Nephron progenitor cell (in vitro differentiated cells): ENCODE data around the gene CCN6.

Experiments used
- DNase-seq: peaks from one replicate; pipeline ENCODE4 v3.0.0; 2021
- H3K27ac Mint-ChIP-seq: 2 replicates; pipeline ENCODE4 v1.8.0; 2021; ENCODE audit warnings: mild to moderate bottlenecking, moderate library complexity, mixed read lengths
- H3K27me3 Mint-ChIP-seq: 2 replicates; pipeline ENCODE4 v1.8.0; 2021; ENCODE audit warnings: mild to moderate bottlenecking, low read depth, mixed read lengths; ENCODE audit not compliant: poor library complexity
- H3K36me3 Mint-ChIP-seq: 2 replicates; pipeline ENCODE4 v1.8.0; 2021; ENCODE audit warnings: low read depth, mixed read lengths
- H3K4me1 Mint-ChIP-seq: 2 replicates; pipeline ENCODE4 v1.8.0; 2021; ENCODE audit warnings: mixed read lengths
- H3K4me3 Mint-ChIP-seq: 2 replicates; pipeline ENCODE4 v1.8.0; 2021; ENCODE audit warnings: mild to moderate bottlenecking, moderate library complexity, mixed read lengths
- H3K9me3 Mint-ChIP-seq: 2 replicates; pipeline ENCODE4 v1.8.0; 2021; ENCODE audit warnings: mild to moderate bottlenecking, moderate library complexity, mixed read lengths
- TF ChIP-seq, protein P1 (sequence below): fragments of 200-600 bp; sonication (generic); IDR thresholded peaks from 2 replicates; pipeline ENCODE4 v1.5.0; 2021; ENCODE audit warnings: antibody characterized with exemption

CCN6 gene

GRCh38 chr6:112024464-112024863, 29.4 kb upstream of the CCN6 start:
- peaks cover 23% of the 10 kb centered on the region for H3K9me3 Mint-ChIP-seq
- DNase-seq, result no peak
- H3K4me1 Mint-ChIP-seq, result peaks cover 70% of the 10 kb centered on the region
- H3K27me3 Mint-ChIP-seq, result no peaks in the 10 kb centered on the region
- no peak overlapping the region for H3K4me3 Mint-ChIP-seq
- no peak overlapping the region for H3K27ac Mint-ChIP-seq
- TF ChIP-seq, protein P1, sequence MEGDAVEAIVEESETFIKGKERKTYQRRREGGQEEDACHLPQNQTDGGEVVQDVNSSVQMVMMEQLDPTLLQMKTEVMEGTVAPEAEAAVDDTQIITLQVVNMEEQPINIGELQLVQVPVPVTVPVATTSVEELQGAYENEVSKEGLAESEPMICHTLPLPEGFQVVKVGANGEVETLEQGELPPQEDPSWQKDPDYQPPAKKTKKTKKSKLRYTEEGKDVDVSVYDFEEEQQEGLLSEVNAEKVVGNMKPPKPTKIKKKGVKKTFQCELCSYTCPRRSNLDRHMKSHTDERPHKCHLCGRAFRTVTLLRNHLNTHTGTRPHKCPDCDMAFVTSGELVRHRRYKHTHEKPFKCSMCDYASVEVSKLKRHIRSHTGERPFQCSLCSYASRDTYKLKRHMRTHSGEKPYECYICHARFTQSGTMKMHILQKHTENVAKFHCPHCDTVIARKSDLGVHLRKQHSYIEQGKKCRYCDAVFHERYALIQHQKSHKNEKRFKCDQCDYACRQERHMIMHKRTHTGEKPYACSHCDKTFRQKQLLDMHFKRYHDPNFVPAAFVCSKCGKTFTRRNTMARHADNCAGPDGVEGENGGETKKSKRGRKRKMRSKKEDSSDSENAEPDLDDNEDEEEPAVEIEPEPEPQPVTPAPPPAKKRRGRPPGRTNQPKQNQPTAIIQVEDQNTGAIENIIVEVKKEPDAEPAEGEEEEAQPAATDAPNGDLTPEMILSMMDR, result no peak
- H3K36me3 Mint-ChIP-seq, result peaks cover 15% of the 10 kb centered on the region

DNA sequence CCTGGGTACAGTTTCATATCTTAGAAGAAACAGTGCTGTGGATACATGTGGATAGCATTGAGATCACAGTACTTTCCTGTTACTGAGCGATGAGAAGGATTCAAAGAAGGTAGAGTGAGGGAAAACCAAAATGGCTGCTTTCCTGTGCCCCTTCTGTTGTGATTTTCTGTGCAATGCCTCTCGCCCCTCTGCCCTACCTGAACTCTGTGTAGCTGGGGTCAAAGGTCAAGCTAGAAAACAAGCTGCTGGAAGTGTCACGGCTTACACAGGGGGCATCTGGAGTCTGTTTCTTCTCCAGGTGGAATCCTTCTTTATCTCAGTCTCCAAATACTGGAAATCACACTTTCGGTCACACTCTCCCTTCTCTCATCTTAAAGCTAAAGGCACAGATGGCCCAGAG, 27.0 kb upstream of the CCN6 start:
- H3K36me3 Mint-ChIP-seq, result peaks cover 15% of the 10 kb centered on the region
- H3K4me1 Mint-ChIP-seq, result peaks cover 62% of the 10 kb centered on the region
- H3K9me3 Mint-ChIP-seq, result peaks cover 23% of the 10 kb centered on the region
- no peak for DNase-seq
- no peaks in the 10 kb centered on the region for H3K27me3 Mint-ChIP-seq
- H3K4me3 Mint-ChIP-seq, result no peak overlapping the region
- TF ChIP-seq, protein P1, result no peak
- H3K27ac Mint-ChIP-seq, result peak overlapping the region; percentile 80

GRCh38 chr6:112027942-112028674, 25.8 kb upstream of the CCN6 start:
- H3K9me3 Mint-ChIP-seq, result peaks cover 22% of the 10 kb centered on the region
- peaks cover 15% of the 10 kb centered on the region for H3K36me3 Mint-ChIP-seq
- peaks cover 5% of the 10 kb centered on the region for H3K27me3 Mint-ChIP-seq
- H3K4me3 Mint-ChIP-seq, result no peak overlapping the region
- DNase-seq, result no peak
- H3K4me1 Mint-ChIP-seq, result peaks cover 60% of the 10 kb centered on the region
- TF ChIP-seq, protein P1, result no peak
- H3K27ac Mint-ChIP-seq, result peak overlapping the region; percentile 26

DNA sequence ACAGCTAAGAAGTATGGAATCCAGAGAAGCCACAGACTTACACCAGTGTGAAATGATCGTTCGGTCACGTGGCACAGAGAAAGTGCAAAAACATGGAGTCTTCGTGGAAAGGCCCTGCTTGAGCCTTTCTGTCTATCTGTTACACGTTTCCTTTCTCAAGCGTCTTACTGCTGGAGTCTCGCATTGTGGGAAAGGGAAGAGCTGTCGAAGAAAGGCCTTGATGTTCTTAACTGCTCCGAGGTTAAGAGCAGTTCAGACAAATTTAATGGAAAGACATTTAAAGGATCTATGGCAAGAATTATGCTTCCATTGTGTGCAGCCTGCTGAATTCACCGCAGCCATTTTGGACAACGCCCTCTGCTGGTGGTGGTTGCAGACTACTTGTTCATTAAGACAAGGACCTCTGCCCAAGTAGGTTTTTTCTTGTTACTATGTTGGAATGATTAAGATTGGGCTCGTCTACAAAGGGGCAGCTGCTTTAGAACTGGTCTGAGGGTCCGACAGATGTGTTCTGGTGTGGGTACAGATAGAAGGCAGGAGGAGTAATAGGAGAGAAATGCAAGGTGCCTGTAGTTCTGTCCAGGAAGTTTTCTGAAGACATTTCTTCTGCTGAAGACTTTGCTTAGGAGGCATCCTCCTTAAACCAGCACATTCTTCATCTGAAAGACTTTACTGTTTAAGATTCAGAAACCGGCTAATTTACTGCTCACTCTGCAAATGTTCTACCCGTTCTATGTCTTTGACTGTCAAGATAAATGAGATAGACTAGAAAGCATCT, 24.7 kb upstream of the CCN6 start:
- TF ChIP-seq, protein P1, result peak; percentile 55
- Mint-ChIP-seq H3K36me3 (peaks cover 6% of the 10 kb centered on the region), H3K27ac (peak overlapping the region; percentile 64), H3K4me3 (no peak overlapping the region), H3K9me3 (peaks cover 11% of the 10 kb centered on the region), H3K4me1 (peaks cover 60% of the 10 kb centered on the region), H3K27me3 (peaks cover 5% of the 10 kb centered on the region)
- DNase-seq, result peak; percentile 75

DNA sequence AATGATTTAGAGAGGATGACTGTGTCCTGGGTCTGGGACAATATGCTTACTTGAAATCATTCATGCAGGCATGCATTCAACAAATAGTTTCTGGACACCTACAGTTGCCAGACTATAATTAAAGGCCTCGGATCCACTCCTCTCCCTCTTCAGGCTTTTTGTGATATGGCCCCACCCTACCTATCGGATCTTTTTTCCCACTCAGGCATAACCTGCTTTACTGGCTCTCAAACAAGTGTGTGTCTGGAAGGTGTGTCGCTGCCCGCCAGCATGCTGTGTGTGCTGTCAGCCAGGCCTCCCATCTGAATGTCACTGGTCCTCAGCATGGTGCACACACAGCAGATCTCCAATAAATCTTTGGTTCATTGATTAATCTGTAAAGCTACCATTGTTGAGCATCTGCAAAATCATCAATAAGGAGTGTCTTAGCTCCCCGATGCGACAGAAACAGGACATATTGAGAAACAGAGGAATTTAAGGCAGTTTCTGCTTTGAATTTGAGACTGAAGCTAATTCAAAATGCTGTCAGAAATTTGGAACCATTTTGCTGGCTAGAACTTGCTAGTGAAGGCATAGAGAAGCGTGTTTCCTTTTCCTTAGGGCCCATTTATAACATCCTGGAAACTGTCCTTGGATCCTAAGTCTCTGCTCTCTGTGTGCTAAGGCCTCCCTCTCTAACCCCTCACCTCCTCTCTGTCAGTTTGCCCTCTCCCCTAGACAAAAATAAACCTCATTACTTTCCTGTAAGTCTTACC, 23.5 kb upstream of the CCN6 start:
- Mint-ChIP-seq H3K36me3 (no peaks in the 10 kb centered on the region), H3K27me3 (peaks cover 5% of the 10 kb centered on the region), H3K4me1 (peaks cover 60% of the 10 kb centered on the region), H3K4me3 (no peak overlapping the region), H3K27ac (no peak overlapping the region), H3K9me3 (peaks cover 2% of the 10 kb centered on the region)
- TF ChIP-seq, protein P1, result no peak
- no peak for DNase-seq
